Measurements from ENCODE around the gene DDOST.

The DDOST gene

GRCh38 chr1:20654104-20654690 lies 7.0 kb downstream of the DDOST start:
- H3K9me3 ChIP-seq (ENCODE audit: control extremely low read depth in 1 of 5, control insufficient read depth in 4 of 5, insufficient read depth in 2 of 5, low read depth in 1 of 5, low read length in 4 of 5): no peaks in the 10 kb centered on the region
- DNase-seq: no peak
- ChIA-PET CTCF (interaction anchor here (0.8 kb wide), 1 partner anchor 45 kb away, joined by 3 read pairs; no protein-coding TSS in a partner anchor), POLR2A (no interaction called here)
- no peak overlapping the region for H3K4me3 ChIP-seq (ENCODE audit: control insufficient read depth in 1 of 7, extremely low read depth in 1 of 7, insufficient read depth in 4 of 7, low read depth in 2 of 7, low read length in 6 of 7)
- peaks cover 14 to 92% (median 66%) of the 10 kb centered on the region in 4 experiments for H3K36me3 ChIP-seq (ENCODE audit: control insufficient read depth in 4 of 4, insufficient read depth in 4 of 4, low read length in 3 of 4)
- 91% methylated on average over 15 of the region's 20 CpGs for WGBS (ENCODE audit: insufficient coverage)
- H3K4me1 ChIP-seq (ENCODE audit: control extremely low read depth in 1 of 4, control insufficient read depth in 4 of 4, insufficient read depth in 4 of 4, low read length in 3 of 4): peaks cover 0 to 2% (median under 1%) of the 10 kb centered on the region in 4 experiments
- H3K27ac ChIP-seq (ENCODE audit: insufficient read depth in 1 of 2, low read depth in 1 of 2, low read length in 2 of 2, poor library complexity in 1 of 2, severe bottlenecking in 2 of 2): no peak overlapping the region
- H3K27me3 ChIP-seq (replicated peaks in 2 of 5; ENCODE audit: control insufficient read depth in 4 of 5, insufficient read depth in 5 of 5, low read length in 4 of 5): no peaks in the 10 kb centered on the region

- H3K4me3 ChIP-seq (ENCODE audit: control insufficient read depth in 1 of 7, extremely low read depth in 1 of 7, insufficient read depth in 4 of 7, low read depth in 2 of 7, low read length in 6 of 7): no peak overlapping the region
- 98% methylated on average over 14 of the region's 15 CpGs for WGBS (ENCODE audit: insufficient coverage)
- H3K9me3 ChIP-seq (ENCODE audit: control extremely low read depth in 1 of 5, control insufficient read depth in 4 of 5, insufficient read depth in 2 of 5, low read depth in 1 of 5, low read length in 4 of 5): no peaks in the 10 kb centered on the region
- POLR2A ChIA-PET: no interaction called here
- no peaks in the 10 kb centered on the region for H3K4me1 ChIP-seq (ENCODE audit: control extremely low read depth in 1 of 4, control insufficient read depth in 4 of 4, insufficient read depth in 4 of 4, low read length in 3 of 4)
- no peaks in the 10 kb centered on the region for H3K27me3 ChIP-seq (replicated peaks in 2 of 5; ENCODE audit: control insufficient read depth in 4 of 5, insufficient read depth in 5 of 5, low read length in 4 of 5)
- CTCF ChIA-PET: no interaction called here
- peaks cover 20 to 90% (median 64%) of the 10 kb centered on the region in 4 experiments for H3K36me3 ChIP-seq (ENCODE audit: control insufficient read depth in 4 of 4, insufficient read depth in 4 of 4, low read length in 3 of 4)
- H3K27ac ChIP-seq (ENCODE audit: insufficient read depth in 1 of 2, low read depth in 1 of 2, low read length in 2 of 2, poor library complexity in 1 of 2, severe bottlenecking in 2 of 2): no peak overlapping the region
- DNase-seq: no peak
Measured at GRCh38 chr1:20652300-20652699, 8.9 kb downstream of the DDOST start.

DNA sequence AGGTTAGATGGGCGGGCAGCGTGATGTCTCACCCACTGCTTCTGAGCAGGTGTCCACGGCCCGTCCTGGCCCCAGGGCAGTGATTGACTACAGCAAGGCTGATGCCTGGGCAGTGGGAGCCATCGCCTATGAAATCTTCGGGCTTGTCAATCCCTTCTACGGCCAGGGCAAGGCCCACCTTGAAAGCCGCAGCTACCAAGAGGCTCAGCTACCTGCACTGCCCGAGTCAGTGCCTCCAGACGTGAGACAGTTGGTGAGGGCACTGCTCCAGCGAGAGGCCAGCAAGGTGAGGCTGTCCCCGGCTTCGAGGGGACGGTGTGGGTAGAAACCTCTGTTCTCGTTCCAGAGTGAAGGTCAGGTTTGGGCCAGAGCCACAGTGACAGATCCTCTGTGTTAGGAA lies 12.2 kb downstream of the DDOST start:
- peaks cover 23 to 78% (median 52%) of the 10 kb centered on the region in 4 experiments for H3K36me3 ChIP-seq (ENCODE audit: control insufficient read depth in 4 of 4, insufficient read depth in 4 of 4, low read length in 3 of 4)
- ChIA-PET CTCF (interaction anchor here (1.3 to 2.9 kb wide), 4 partner anchors 8 to 16 kb away, joined by 4 to 10 read pairs (median 8); partner anchors contain the start of gene PINK1), POLR2A (no interaction called here)

GRCh38 chr1:20648438-20648837 lies 12.7 kb downstream of the DDOST start:
- POLR2A ChIA-PET: interaction anchor here (0.6 kb wide), 1 partner anchor 125 kb away, joined by 3 read pairs; no protein-coding TSS in a partner anchor

More for the DNA sequence above, 12.2 kb downstream of the DDOST start:
- H3K4me3 ChIP-seq (ENCODE audit: control insufficient read depth in 1 of 7, extremely low read depth in 1 of 7, insufficient read depth in 4 of 7, low read depth in 2 of 7, low read length in 6 of 7): no peak overlapping the region
- no peaks in the 10 kb centered on the region for H3K27me3 ChIP-seq (replicated peaks in 2 of 5; ENCODE audit: control insufficient read depth in 4 of 5, insufficient read depth in 5 of 5, low read length in 4 of 5)
- H3K4me1 ChIP-seq (ENCODE audit: control extremely low read depth in 1 of 4, control insufficient read depth in 4 of 4, insufficient read depth in 4 of 4, low read length in 3 of 4): no peaks in the 10 kb centered on the region
- no peak for DNase-seq
- H3K27ac ChIP-seq (ENCODE audit: insufficient read depth in 1 of 2, low read depth in 1 of 2, low read length in 2 of 2, poor library complexity in 1 of 2, severe bottlenecking in 2 of 2): no peak overlapping the region
- no peaks in the 10 kb centered on the region for H3K9me3 ChIP-seq (ENCODE audit: control extremely low read depth in 1 of 5, control insufficient read depth in 4 of 5, insufficient read depth in 2 of 5, low read depth in 1 of 5, low read length in 4 of 5)
- 97% methylated on average over 15 of the region's 15 CpGs for WGBS (ENCODE audit: insufficient coverage)

GRCh38 chr1:20645414-20645813 lies 15.8 kb downstream of the DDOST start:
- Histone ChIP-seq H3K27me3 (replicated peaks in 2 of 5; ENCODE audit: control insufficient read depth in 4 of 5, insufficient read depth in 5 of 5, low read length in 4 of 5) (no peaks in the 10 kb centered on the region), H3K27ac (ENCODE audit: insufficient read depth in 1 of 2, low read depth in 1 of 2, low read length in 2 of 2, poor library complexity in 1 of 2, severe bottlenecking in 2 of 2) (no peak overlapping the region), H3K4me3 (ENCODE audit: control insufficient read depth in 1 of 7, extremely low read depth in 1 of 7, insufficient read depth in 4 of 7, low read depth in 2 of 7, low read length in 6 of 7) (no peak overlapping the region), H3K4me1 (ENCODE audit: control extremely low read depth in 1 of 4, control insufficient read depth in 4 of 4, insufficient read depth in 4 of 4, low read length in 3 of 4) (no peaks in the 10 kb centered on the region), H3K36me3 (ENCODE audit: control insufficient read depth in 4 of 4, insufficient read depth in 4 of 4, low read length in 3 of 4) (peaks cover 15 to 70% (median 33%) of the 10 kb centered on the region in 4 experiments), H3K9me3 (ENCODE audit: control extremely low read depth in 1 of 5, control insufficient read depth in 4 of 5, insufficient read depth in 2 of 5, low read depth in 1 of 5, low read length in 4 of 5) (no peaks in the 10 kb centered on the region)
- WGBS (ENCODE audit: insufficient coverage): 91% methylated on average over 12 of the region's 14 CpGs
- POLR2A ChIA-PET: no interaction called here
- no peak for DNase-seq
- CTCF ChIA-PET: interaction anchor here (1.1 to 1.7 kb wide), 2 partner anchors 11 to 123 kb away, joined by 5 read pairs; no protein-coding TSS in a partner anchor

More at GRCh38 chr1:20648438-20648837, 12.7 kb downstream of the DDOST start:
- CTCF ChIA-PET: interaction anchor here (1.3 to 2.9 kb wide), 2 partner anchors 9 to 15 kb away, joined by 4 to 10 read pairs; partner anchors contain the start of gene PINK1
- DNase-seq: no peak
- H3K4me3 ChIP-seq (ENCODE audit: control insufficient read depth in 1 of 7, extremely low read depth in 1 of 7, insufficient read depth in 4 of 7, low read depth in 2 of 7, low read length in 6 of 7): no peak overlapping the region
- no peaks in the 10 kb centered on the region for H3K27me3 ChIP-seq (replicated peaks in 2 of 5; ENCODE audit: control insufficient read depth in 4 of 5, insufficient read depth in 5 of 5, low read length in 4 of 5)
- H3K4me1 ChIP-seq (ENCODE audit: control extremely low read depth in 1 of 4, control insufficient read depth in 4 of 4, insufficient read depth in 4 of 4, low read length in 3 of 4): no peaks in the 10 kb centered on the region
- H3K36me3 ChIP-seq (ENCODE audit: control insufficient read depth in 4 of 4, insufficient read depth in 4 of 4, low read length in 3 of 4): peaks cover 21 to 76% (median 49%) of the 10 kb centered on the region in 4 experiments
- H3K27ac ChIP-seq (ENCODE audit: insufficient read depth in 1 of 2, low read depth in 1 of 2, low read length in 2 of 2, poor library complexity in 1 of 2, severe bottlenecking in 2 of 2): no peak overlapping the region
- no peaks in the 10 kb centered on the region for H3K9me3 ChIP-seq (ENCODE audit: control extremely low read depth in 1 of 5, control insufficient read depth in 4 of 5, insufficient read depth in 2 of 5, low read depth in 1 of 5, low read length in 4 of 5)
- 95% methylated on average over 11 of the region's 13 CpGs for WGBS (ENCODE audit: insufficient coverage)

GRCh38 chr1:20644416-20644815 lies 16.8 kb downstream of the DDOST start:
- Histone ChIP-seq H3K4me1 (ENCODE audit: control extremely low read depth in 1 of 4, control insufficient read depth in 4 of 4, insufficient read depth in 4 of 4, low read length in 3 of 4) (no peaks in the 10 kb centered on the region), H3K4me3 (ENCODE audit: control insufficient read depth in 1 of 7, extremely low read depth in 1 of 7, insufficient read depth in 4 of 7, low read depth in 2 of 7, low read length in 6 of 7) (no peak overlapping the region), H3K27ac (ENCODE audit: insufficient read depth in 1 of 2, low read depth in 1 of 2, low read length in 2 of 2, poor library complexity in 1 of 2, severe bottlenecking in 2 of 2) (no peak overlapping the region), H3K36me3 (ENCODE audit: control insufficient read depth in 4 of 4, insufficient read depth in 4 of 4, low read length in 3 of 4) (peaks cover 12 to 66% (median 32%) of the 10 kb centered on the region in 4 experiments), H3K27me3 (replicated peaks in 2 of 5; ENCODE audit: control insufficient read depth in 4 of 5, insufficient read depth in 5 of 5, low read length in 4 of 5) (no peaks in the 10 kb centered on the region), H3K9me3 (ENCODE audit: control extremely low read depth in 1 of 5, control insufficient read depth in 4 of 5, insufficient read depth in 2 of 5, low read depth in 1 of 5, low read length in 4 of 5) (no peaks in the 10 kb centered on the region)
- 98% methylated on average over 13 of the region's 13 CpGs for WGBS (ENCODE audit: insufficient coverage)
- POLR2A ChIA-PET: no interaction called here
- no peak for DNase-seq
- CTCF ChIA-PET: no interaction called here

DNA sequence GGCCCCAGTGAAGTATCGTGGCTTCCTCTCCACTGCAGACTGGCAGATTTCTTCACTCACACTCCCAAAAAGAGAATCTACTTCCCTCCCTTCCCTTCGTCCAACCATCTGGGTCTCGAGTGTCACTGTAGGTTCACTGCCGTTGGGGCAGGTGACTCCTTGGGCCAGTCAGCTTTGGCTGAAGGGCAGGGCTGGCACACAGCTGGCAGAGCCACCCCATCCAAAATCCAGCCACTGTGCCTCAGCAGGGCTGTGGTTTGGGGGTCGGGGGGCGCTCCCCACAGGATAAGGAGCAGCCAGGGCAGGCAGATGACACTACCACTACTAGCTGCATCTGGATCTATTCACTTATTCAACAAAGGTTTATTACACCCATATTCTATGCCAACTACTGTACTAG lies 18.1 kb downstream of the DDOST start:
- peaks cover 8 to 66% (median 27%) of the 10 kb centered on the region in 4 experiments for H3K36me3 ChIP-seq (ENCODE audit: control insufficient read depth in 4 of 4, insufficient read depth in 4 of 4, low read length in 3 of 4)
- ChIA-PET POLR2A (no interaction called here), CTCF (interaction anchor here (1.6 to 5.6 kb wide), 2 partner anchors 9 to 68 kb away, joined by 4 to 44 read pairs; no protein-coding TSS in a partner anchor)
- H3K4me1 ChIP-seq (ENCODE audit: control extremely low read depth in 1 of 4, control insufficient read depth in 4 of 4, insufficient read depth in 4 of 4, low read length in 3 of 4): no peaks in the 10 kb centered on the region
- no peak overlapping the region for H3K27ac ChIP-seq (ENCODE audit: insufficient read depth in 1 of 2, low read depth in 1 of 2, low read length in 2 of 2, poor library complexity in 1 of 2, severe bottlenecking in 2 of 2)
- no peaks in the 10 kb centered on the region for H3K27me3 ChIP-seq (replicated peaks in 2 of 5; ENCODE audit: control insufficient read depth in 4 of 5, insufficient read depth in 5 of 5, low read length in 4 of 5)
- no peak for DNase-seq
- WGBS (ENCODE audit: insufficient coverage): 98% methylated on average over 4 of the region's 6 CpGs
- H3K4me3 ChIP-seq (ENCODE audit: control insufficient read depth in 1 of 7, extremely low read depth in 1 of 7, insufficient read depth in 4 of 7, low read depth in 2 of 7, low read length in 6 of 7): no peak overlapping the region
- no peaks in the 10 kb centered on the region for H3K9me3 ChIP-seq (ENCODE audit: control extremely low read depth in 1 of 5, control insufficient read depth in 4 of 5, insufficient read depth in 2 of 5, low read depth in 1 of 5, low read length in 4 of 5)

Measured in common myeloid progenitor, CD34-positive (primary cell).